ENCODE data around the gene IFITM2. TPM values are rescaled to one million over a fixed set of nuclear protein-coding genes. Genes with fewer than 3 reads are reported as not detected.

The IFITM2 gene
- total and polyA plus RNA-seq, 4 donors: 8.5 to 1,441 (median 404) TPM

GRCh38 chr11:289712-290620 lies 17.6 kb upstream of the IFITM2 start (continued):
- TF ChIP-seq HNF4G (IDR thresholded peaks at IDR 0.05) (no peak), TAF1 (conservative IDR thresholded peaks at IDR 0.05) (no peak), HNF4A (conservative IDR thresholded peaks at IDR 0.05) (no peak), CTCF (IDR thresholded peaks at IDR 0.05; ENCODE audit: low read depth, low read length, missing input control) (no peak)

- Histone ChIP-seq H3K27me3 (ENCODE audit: control insufficient read depth in 4 of 4, insufficient read depth in 4 of 4, low read length in 3 of 4) (no peaks in the 10 kb centered on the region), H3K9ac (ENCODE audit: low read depth in 1 of 2, low read length in 2 of 2) (no peak overlapping the region), H3K9me3 (ENCODE audit: control insufficient read depth in 4 of 4, low read length in 3 of 4) (no peaks in the 10 kb centered on the region), H3K4me3 (ENCODE audit: low read depth in 1 of 3, low read length in 3 of 3) (no peak overlapping the region), H3K36me3 (ENCODE audit: control insufficient read depth in 4 of 4, insufficient read depth in 3 of 4, low read depth in 1 of 4, low read length in 3 of 4) (peaks cover 0 to 2% (median 0%) of the 10 kb centered on the region in 4 donors), H3K27ac (ENCODE audit: low read depth in 1 of 2, low read length in 2 of 2) (no peak overlapping the region), H3K4me1 (ENCODE audit: control insufficient read depth in 4 of 4, insufficient read depth in 4 of 4, low read length in 3 of 4) (peaks cover 0 to 19% (median 11%) of the 10 kb centered on the region in 4 donors)
- DNase-seq (ENCODE audit: low spot score): no peak
- WGBS: 94% methylated on average over 13 of the region's 13 CpGs
- no peak for TF ChIP-seq FOXA1 (IDR thresholded peaks at IDR 0.05)
- TF ChIP-seq SP1 (IDR thresholded peaks at IDR 0.05): no peak
- no peak for TF ChIP-seq TAF1 (conservative IDR thresholded peaks at IDR 0.05)
- no peak for TF ChIP-seq RXRA (IDR thresholded peaks at IDR 0.05)
- TF ChIP-seq HNF4A (conservative IDR thresholded peaks at IDR 0.05): no peak
- no peak for TF ChIP-seq FOXA2 (IDR thresholded peaks at IDR 0.05)
- no peak for TF ChIP-seq JUND (IDR thresholded peaks at IDR 0.05)
- TF ChIP-seq, protein P1, sequence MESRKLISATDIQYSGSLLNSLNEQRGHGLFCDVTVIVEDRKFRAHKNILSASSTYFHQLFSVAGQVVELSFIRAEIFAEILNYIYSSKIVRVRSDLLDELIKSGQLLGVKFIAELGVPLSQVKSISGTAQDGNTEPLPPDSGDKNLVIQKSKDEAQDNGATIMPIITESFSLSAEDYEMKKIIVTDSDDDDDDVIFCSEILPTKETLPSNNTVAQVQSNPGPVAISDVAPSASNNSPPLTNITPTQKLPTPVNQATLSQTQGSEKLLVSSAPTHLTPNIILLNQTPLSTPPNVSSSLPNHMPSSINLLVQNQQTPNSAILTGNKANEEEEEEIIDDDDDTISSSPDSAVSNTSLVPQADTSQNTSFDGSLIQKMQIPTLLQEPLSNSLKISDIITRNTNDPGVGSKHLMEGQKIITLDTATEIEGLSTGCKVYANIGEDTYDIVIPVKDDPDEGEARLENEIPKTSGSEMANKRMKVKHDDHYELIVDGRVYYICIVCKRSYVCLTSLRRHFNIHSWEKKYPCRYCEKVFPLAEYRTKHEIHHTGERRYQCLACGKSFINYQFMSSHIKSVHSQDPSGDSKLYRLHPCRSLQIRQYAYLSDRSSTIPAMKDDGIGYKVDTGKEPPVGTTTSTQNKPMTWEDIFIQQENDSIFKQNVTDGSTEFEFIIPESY (IDR thresholded peaks at IDR 0.05): no peak
- TF ChIP-seq GABPA (IDR thresholded peaks at IDR 0.05 in 1 of 2, conservative IDR thresholded peaks at IDR 0.05 in 1 of 2): no peak
- TF ChIP-seq YY1 (IDR thresholded peaks at IDR 0.05): no peak
- TF ChIP-seq, protein P2, sequence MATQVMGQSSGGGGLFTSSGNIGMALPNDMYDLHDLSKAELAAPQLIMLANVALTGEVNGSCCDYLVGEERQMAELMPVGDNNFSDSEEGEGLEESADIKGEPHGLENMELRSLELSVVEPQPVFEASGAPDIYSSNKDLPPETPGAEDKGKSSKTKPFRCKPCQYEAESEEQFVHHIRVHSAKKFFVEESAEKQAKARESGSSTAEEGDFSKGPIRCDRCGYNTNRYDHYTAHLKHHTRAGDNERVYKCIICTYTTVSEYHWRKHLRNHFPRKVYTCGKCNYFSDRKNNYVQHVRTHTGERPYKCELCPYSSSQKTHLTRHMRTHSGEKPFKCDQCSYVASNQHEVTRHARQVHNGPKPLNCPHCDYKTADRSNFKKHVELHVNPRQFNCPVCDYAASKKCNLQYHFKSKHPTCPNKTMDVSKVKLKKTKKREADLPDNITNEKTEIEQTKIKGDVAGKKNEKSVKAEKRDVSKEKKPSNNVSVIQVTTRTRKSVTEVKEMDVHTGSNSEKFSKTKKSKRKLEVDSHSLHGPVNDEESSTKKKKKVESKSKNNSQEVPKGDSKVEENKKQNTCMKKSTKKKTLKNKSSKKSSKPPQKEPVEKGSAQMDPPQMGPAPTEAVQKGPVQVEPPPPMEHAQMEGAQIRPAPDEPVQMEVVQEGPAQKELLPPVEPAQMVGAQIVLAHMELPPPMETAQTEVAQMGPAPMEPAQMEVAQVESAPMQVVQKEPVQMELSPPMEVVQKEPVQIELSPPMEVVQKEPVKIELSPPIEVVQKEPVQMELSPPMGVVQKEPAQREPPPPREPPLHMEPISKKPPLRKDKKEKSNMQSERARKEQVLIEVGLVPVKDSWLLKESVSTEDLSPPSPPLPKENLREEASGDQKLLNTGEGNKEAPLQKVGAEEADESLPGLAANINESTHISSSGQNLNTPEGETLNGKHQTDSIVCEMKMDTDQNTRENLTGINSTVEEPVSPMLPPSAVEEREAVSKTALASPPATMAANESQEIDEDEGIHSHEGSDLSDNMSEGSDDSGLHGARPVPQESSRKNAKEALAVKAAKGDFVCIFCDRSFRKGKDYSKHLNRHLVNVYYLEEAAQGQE (IDR thresholded peaks at IDR 0.05): no peak
- no peak for TF ChIP-seq EGR1 (IDR thresholded peaks at IDR 0.05; ENCODE audit: low read depth in 2 of 2)
- no peak for TF ChIP-seq HNF4G (IDR thresholded peaks at IDR 0.05)
- TF ChIP-seq NR2F2 (IDR thresholded peaks at IDR 0.05): no peak
- no peak for TF ChIP-seq RAD21 (IDR thresholded peaks at IDR 0.05)
These were observed 16.9 kb upstream of the IFITM2 start for GRCh38 chr11:290621-291231.

All from liver (tissue), 9 donors.